ENCODE results near the gene RBM18.
A peak's percentile ranks its signal among the peaks of the same experiment; 100 is the strongest.

Gene RBM18

DNA sequence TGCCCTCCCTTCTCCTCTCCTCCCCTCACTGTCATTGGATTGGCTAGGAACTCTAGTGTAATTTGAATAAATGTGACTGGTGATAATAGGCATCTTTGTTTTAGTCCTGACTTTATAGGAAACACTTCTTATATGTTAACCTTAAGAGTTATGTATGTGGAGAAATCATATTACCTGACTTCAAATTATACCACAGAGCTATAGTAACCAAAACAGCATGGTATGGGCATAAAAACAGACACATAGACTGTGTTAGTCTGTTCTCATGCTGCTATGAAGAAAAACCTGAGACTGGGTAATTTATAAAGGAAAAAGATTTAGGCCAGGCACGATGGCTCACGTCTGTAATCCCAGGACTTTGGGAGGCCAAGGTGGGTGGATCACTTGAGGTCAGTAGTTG, 9.4 kb upstream of the RBM18 start:
- peaks cover 18% of the 10 kb centered on the region for H3K4me1 Mint-ChIP-seq (ENCODE audit: low read depth)
- no peak overlapping the region for H3K4me3 Mint-ChIP-seq
- H3K27me3 Mint-ChIP-seq: no peaks in the 10 kb centered on the region
- H3K27ac Mint-ChIP-seq: no peak overlapping the region
- peaks cover 83% of the 10 kb centered on the region for H3K36me3 Mint-ChIP-seq (ENCODE audit: low read depth)
- H3K9me3 Mint-ChIP-seq: no peaks in the 10 kb centered on the region

DNA sequence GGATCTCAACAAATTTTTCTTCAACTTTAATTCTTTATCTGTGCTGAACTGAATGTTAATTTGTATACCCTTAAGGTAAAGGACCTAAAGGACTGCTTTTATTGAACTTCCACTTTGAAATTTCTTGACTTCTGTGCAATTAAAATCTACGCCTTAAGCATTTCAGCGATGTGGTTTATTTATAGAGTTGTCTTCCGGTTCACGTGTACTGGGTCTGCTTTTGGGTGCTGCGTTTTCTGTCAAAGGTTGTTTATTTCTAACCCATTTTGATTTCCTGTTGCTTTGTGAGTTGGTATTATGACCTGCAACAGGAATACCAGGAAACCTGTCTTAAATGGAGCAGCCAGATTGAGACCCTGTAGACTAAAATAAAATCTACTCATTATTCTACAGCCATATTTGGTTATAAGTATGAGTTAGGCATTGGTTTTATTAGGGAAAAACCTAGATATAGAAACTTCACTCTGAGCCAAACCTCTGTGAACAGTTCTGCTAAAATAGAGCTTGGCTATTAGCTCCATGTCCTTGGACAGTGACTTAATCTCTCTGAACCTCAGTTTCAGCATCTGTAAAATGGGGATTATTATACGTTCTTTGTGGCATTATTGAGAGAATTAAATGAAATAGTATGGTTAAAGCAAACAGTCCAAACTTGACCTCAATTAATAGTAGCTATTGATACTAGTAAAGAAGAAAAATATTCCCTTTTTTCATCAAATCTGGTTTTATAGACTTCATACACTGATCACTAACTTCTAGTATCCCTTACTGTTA, 3.6 kb upstream of the RBM18 start:
- Mint-ChIP-seq H3K27ac (no peak overlapping the region), H3K4me3 (no peak overlapping the region), H3K4me1 (ENCODE audit: low read depth) (peaks cover 40% of the 10 kb centered on the region), H3K9me3 (no peaks in the 10 kb centered on the region), H3K36me3 (ENCODE audit: low read depth) (peaks cover 53% of the 10 kb centered on the region), H3K27me3 (no peaks in the 10 kb centered on the region)

DNA sequence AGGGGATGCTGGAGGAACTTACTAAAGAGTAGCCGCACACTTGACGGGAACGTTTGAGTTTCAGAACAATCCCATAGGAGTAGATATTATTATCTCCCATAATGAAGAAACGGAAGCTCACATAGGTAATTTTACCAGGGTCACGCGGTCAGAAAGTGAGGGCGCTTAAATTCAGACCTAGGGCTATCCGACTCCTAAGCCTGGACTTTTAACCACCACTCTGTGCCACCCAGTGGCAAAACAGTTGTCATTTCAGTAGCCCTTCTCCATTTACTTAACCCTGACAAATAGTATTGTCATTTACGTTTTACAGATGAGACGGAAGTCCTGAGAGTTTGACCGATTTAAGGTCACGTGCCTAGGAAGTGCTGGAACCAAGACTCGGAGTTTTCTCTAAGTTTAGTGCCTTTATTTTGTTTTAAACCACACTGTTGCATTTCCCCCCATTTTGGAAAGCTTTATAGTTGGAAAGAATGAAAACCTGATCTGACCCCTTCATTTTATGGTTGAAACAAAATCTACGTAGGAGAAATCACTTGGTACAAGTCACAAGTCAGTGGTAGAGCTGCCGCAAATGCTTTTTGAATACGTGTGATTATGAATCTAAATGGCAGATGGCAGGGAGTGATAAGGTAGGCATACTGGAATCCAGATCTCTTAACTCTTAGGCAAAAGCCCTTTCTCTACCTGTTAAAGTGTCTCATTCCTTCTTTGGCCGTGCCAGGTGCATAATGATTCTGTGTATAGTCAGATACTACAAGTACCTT, 692 bp upstream of the RBM18 start:
- H3K27me3 Mint-ChIP-seq: no peaks in the 10 kb centered on the region
- peak overlapping the region; percentile 94 for H3K4me3 Mint-ChIP-seq
- no peaks in the 10 kb centered on the region for H3K9me3 Mint-ChIP-seq
- peaks cover 44% of the 10 kb centered on the region for H3K36me3 Mint-ChIP-seq (ENCODE audit: low read depth)
- peaks cover 49% of the 10 kb centered on the region for H3K4me1 Mint-ChIP-seq (ENCODE audit: low read depth)
- H3K27ac Mint-ChIP-seq: peak overlapping the region; percentile 99

DNA sequence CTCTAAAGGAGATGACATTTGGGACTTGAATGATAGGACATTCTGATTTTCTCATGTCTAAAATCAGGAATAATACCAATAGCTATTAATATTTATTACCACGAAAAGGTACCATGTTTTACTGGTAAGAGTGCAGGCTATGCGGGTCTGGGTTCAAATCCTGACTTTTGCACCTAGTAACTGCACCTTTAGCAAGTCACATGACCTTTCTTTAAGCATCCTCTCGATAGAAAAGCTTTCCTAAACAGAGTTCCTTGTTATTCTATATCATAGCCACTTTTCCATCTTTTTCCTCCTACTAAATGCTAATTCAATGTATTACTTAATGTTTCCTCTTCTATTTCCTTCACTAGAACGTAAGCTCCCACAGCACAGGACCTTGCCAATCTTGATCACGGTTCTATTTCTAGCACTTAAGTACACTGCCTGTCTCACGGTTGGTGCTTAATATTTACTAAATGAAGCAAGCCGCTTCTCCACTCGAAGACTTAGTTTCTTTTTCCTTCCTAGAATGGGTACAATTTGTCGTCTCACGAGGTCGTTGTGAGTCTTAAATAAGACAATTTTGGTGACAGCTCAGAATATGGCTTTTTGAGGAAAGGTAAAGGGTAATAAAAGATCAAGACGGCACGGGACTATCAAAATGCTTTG, 816 bp downstream of the RBM18 start:
- peaks cover 56% of the 10 kb centered on the region for H3K36me3 Mint-ChIP-seq (ENCODE audit: low read depth)
- H3K4me3 Mint-ChIP-seq: peak overlapping the region; percentile 94
- H3K27me3 Mint-ChIP-seq: no peaks in the 10 kb centered on the region
- no peaks in the 10 kb centered on the region for H3K9me3 Mint-ChIP-seq
- peaks cover 52% of the 10 kb centered on the region for H3K4me1 Mint-ChIP-seq (ENCODE audit: low read depth)
- H3K27ac Mint-ChIP-seq: peak overlapping the region; percentile 99

DNA sequence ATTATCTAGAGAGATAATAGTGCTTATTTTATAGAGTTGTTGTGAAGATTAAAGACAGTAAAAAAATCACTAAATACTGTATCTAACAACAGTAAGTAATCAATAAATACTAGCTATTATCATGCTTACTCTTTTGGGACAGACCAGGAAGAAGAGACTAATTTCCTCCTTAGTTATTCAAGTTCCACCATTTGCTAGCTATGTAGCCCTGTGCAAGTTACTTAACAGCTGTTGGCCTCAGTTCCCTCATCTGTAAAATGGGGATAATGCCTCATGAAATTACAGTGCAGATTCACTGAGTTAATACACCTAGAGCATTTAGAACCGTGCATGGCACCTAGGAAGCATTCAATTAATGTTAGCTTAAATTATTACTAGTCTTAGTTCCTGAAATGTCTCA, 2.6 kb downstream of the RBM18 start:
- peak overlapping the region; percentile 94 for H3K4me3 Mint-ChIP-seq

DNA sequence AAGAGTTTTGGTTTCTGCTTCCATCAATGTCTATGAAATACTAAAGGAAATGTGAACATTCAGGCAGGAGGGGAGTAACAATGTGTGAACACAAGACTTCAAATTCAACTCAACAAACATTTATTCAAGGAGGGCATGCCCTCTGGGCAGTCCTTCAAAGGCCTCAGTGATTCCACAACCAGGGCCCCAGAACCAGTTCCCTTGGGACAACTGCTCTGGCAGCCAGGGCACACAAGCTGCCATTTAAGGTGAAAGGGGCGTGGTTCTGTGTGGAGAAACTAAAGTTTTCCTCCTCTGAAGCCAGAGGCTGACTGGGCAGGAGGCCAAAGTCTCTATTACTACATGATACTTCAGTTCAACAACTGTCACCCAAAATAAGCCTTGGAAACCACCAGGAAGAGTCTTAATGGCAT, 3.2 kb downstream of the RBM18 start:
- Mint-ChIP-seq H3K4me3 (peak overlapping the region; percentile 21), H3K36me3 (ENCODE audit: low read depth) (peaks cover 54% of the 10 kb centered on the region), H3K27ac (no peak overlapping the region), H3K27me3 (no peaks in the 10 kb centered on the region), H3K9me3 (no peaks in the 10 kb centered on the region), H3K4me1 (ENCODE audit: low read depth) (peaks cover 41% of the 10 kb centered on the region)

More for the DNA sequence above, 2.6 kb downstream of the RBM18 start:
- peaks cover 42% of the 10 kb centered on the region for H3K4me1 Mint-ChIP-seq (ENCODE audit: low read depth)
- no peaks in the 10 kb centered on the region for H3K27me3 Mint-ChIP-seq
- H3K9me3 Mint-ChIP-seq: no peaks in the 10 kb centered on the region
- no peak overlapping the region for H3K27ac Mint-ChIP-seq
- H3K36me3 Mint-ChIP-seq (ENCODE audit: low read depth): peaks cover 55% of the 10 kb centered on the region

DNA sequence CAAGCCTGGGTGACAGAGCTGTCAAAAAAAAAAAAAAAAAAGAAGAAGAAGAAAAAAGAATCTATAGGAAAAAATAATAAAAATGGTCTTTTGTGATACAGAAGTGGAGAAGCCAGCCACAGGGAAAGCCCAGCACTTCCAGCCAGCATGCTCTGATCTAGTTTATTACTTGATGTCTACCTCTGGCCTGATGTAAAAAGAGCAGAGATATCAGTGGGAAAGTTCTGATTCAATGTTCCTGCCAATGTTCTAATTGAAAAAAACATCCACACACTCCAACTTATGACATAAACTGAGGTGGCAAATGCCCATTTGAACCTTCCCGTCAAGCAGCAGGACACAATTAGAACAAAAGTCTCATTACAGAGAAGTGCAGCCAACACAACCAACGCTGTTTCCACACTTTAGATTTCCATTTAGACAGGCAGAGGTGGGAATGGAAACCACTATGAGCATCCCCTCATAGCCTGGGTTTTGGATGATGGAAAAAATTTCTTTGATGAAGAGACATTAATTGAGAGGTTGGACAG, 5.7 kb downstream of the RBM18 start:
- H3K27ac Mint-ChIP-seq: no peak overlapping the region
- H3K36me3 Mint-ChIP-seq (ENCODE audit: low read depth): peaks cover 52% of the 10 kb centered on the region
- peaks cover 27% of the 10 kb centered on the region for H3K4me1 Mint-ChIP-seq (ENCODE audit: low read depth)
- H3K4me3 Mint-ChIP-seq: no peak overlapping the region
- no peaks in the 10 kb centered on the region for H3K27me3 Mint-ChIP-seq
- no peaks in the 10 kb centered on the region for H3K9me3 Mint-ChIP-seq

DNA sequence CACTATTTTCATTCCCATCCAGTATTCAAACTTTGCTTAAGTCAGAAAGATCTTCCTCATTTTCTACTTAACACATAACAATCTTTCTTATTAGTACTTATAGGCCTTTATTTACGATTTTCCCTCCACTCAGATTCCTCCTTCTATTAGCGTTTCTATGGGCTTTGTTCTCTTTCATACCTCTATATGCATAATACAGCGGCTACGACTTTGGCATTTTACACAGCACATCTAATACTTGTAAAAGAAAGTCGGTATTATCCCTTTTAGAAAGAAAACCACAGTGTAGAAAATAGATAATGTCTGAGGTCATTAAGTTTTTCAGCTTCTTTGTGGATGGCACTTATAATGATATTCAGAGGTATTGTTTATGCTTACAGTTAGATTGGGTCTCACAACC, 8.4 kb downstream of the RBM18 start:
- H3K4me1 Mint-ChIP-seq (ENCODE audit: low read depth): peaks cover 3% of the 10 kb centered on the region
- no peaks in the 10 kb centered on the region for H3K9me3 Mint-ChIP-seq
- peak overlapping the region; percentile 3 for H3K27ac Mint-ChIP-seq
- no peaks in the 10 kb centered on the region for H3K27me3 Mint-ChIP-seq
- no peak overlapping the region for H3K4me3 Mint-ChIP-seq
- peaks cover 61% of the 10 kb centered on the region for H3K36me3 Mint-ChIP-seq (ENCODE audit: low read depth)

DNA sequence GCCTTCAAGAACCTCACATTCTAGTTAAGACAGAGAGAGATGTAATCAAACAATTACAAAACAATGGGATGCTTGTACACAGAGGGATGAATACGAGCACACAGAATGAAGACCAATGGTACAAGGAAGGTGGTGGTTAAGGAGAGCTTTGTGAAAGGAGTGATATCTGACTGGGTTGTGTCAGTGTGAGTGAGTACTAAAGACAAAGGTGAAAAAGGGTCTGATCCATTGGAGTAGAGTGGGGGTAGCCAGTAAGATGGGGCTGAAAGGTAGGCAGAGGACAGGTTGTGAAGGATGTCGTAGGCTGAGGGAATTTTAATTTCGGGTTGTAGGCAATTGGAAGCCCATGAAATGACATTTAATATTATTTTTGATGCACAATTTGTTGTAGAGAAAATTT, 9.9 kb downstream of the RBM18 start:
- Mint-ChIP-seq H3K4me1 (ENCODE audit: low read depth) (peaks cover 3% of the 10 kb centered on the region), H3K27me3 (no peaks in the 10 kb centered on the region), H3K36me3 (ENCODE audit: low read depth) (peaks cover 61% of the 10 kb centered on the region)

DNA sequence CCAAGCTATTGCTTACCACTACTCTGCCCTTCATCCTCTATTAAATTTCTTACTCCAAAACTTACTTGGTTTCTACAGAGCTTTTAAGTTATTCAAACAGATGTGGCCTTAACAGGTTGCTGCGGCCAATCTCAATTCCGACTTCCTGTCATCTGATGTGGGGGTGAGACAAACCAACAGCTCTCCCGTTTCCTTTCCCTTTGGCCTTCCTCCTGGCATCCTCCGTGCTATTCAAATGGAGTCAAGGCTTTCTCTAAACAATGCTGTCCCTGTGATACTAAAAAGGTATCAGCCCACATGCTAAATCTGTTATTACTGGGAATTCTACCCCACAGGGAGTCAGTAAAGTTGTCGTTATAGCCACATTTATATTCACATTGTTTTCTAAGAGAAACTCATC, 11.8 kb downstream of the RBM18 start:
- H3K4me1 Mint-ChIP-seq (ENCODE audit: low read depth): no peaks in the 10 kb centered on the region
- H3K27ac Mint-ChIP-seq: no peak overlapping the region
- H3K9me3 Mint-ChIP-seq: no peaks in the 10 kb centered on the region
- peaks cover 58% of the 10 kb centered on the region for H3K36me3 Mint-ChIP-seq (ENCODE audit: low read depth)
- no peaks in the 10 kb centered on the region for H3K27me3 Mint-ChIP-seq
- H3K4me3 Mint-ChIP-seq: no peak overlapping the region

More for the DNA sequence above, 9.9 kb downstream of the RBM18 start:
- no peaks in the 10 kb centered on the region for H3K9me3 Mint-ChIP-seq
- no peak overlapping the region for H3K4me3 Mint-ChIP-seq
- H3K27ac Mint-ChIP-seq: no peak overlapping the region

DNA sequence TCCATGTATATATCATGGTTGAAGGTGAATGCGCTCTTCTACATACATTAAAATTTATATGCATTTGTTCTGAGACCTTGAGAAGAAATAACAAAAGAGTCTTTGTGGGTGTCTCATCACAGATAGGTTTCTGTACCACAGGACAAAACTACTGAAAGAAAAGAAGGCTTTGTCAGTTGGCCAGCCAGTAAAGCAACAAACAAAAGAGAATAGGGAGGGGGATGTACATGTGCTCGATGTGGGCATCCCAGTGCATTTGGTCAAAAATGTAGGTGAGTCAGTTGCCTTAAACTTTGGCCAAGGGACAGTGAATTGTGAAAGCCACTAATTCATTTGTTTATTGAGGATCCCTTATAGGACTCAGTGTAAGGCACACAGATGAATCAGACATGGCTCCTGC, 13.3 kb downstream of the RBM18 start:
- H3K27ac Mint-ChIP-seq: no peak overlapping the region
- H3K36me3 Mint-ChIP-seq (ENCODE audit: low read depth): peaks cover 66% of the 10 kb centered on the region
- no peaks in the 10 kb centered on the region for H3K9me3 Mint-ChIP-seq

DNA sequence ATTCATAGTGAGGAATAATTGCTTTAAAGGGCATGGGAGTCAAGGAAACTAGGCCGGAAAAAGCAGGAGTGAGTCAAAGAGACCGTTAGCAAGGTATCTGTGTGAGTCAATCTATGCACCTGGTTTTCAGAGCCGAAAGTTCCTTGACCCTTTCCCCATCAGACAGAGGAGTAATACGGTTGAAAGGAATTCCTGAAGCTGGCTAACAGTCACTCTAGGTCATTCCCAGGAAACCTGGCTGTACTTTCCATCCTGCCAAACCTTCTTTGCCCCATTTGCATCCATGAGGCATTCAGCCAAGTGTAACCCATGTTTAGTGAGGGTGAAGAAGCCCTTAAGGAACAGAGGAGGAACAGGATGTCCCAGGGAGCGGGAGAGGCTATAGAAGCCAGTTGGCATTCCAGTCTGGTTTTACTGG, 16.2 kb downstream of the RBM18 start:
- H3K9me3 Mint-ChIP-seq: no peaks in the 10 kb centered on the region
- no peaks in the 10 kb centered on the region for H3K27me3 Mint-ChIP-seq
- H3K4me1 Mint-ChIP-seq (ENCODE audit: low read depth): no peaks in the 10 kb centered on the region
- peaks cover 81% of the 10 kb centered on the region for H3K36me3 Mint-ChIP-seq (ENCODE audit: low read depth)
- H3K4me3 Mint-ChIP-seq: no peak overlapping the region
- no peak overlapping the region for H3K27ac Mint-ChIP-seq

More for the DNA sequence above, 13.3 kb downstream of the RBM18 start:
- H3K4me3 Mint-ChIP-seq: no peak overlapping the region
- no peaks in the 10 kb centered on the region for H3K27me3 Mint-ChIP-seq
- no peaks in the 10 kb centered on the region for H3K4me1 Mint-ChIP-seq (ENCODE audit: low read depth)

DNA sequence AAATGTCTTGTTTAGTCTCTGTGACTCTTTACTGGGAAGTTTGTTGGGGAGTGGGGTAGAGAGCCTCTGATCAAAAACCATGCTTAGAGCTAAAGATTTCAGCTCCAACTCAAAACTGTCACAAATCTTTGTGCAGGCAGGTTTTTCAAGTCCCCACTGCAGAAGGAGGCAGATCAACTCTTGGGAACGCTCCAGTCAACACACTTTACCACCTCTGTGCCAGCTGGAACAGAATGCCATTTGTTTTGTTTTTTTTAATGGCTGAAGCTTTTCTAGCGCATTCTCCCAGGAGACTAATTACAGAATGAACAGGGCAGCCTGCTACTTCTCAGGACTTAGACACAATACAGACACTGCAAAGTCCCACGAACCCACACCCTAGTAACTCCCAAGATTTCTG, 18.0 kb downstream of the RBM18 start:
- H3K9me3 Mint-ChIP-seq: no peaks in the 10 kb centered on the region
- H3K36me3 Mint-ChIP-seq (ENCODE audit: low read depth): peaks cover 78% of the 10 kb centered on the region
- H3K4me1 Mint-ChIP-seq (ENCODE audit: low read depth): no peaks in the 10 kb centered on the region
- no peak overlapping the region for H3K4me3 Mint-ChIP-seq
- no peaks in the 10 kb centered on the region for H3K27me3 Mint-ChIP-seq
- H3K27ac Mint-ChIP-seq: no peak overlapping the region

DNA sequence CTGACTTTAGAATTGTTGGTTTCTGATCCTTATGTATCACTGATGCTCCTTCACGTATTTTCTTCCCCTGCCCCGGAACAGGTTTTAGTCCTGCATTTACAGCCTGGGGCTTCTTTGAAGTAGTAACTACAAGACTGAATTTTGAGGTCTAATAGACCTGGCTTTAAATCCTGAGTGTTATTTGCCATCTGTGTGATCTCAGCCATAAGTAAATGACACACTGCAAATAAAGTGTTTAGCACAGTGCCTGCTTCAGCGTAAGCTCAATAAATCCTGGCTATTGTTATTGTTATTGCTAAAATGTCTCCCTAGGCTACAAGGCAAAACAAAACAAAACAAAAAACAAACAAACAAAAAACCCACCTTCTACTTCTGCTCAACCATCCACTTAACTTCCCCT, 20.3 kb downstream of the RBM18 start:
- Mint-ChIP-seq H3K27me3 (no peaks in the 10 kb centered on the region), H3K4me1 (ENCODE audit: low read depth) (no peaks in the 10 kb centered on the region), H3K27ac (no peak overlapping the region), H3K36me3 (ENCODE audit: low read depth) (peaks cover 76% of the 10 kb centered on the region), H3K4me3 (no peak overlapping the region), H3K9me3 (no peaks in the 10 kb centered on the region)

DNA sequence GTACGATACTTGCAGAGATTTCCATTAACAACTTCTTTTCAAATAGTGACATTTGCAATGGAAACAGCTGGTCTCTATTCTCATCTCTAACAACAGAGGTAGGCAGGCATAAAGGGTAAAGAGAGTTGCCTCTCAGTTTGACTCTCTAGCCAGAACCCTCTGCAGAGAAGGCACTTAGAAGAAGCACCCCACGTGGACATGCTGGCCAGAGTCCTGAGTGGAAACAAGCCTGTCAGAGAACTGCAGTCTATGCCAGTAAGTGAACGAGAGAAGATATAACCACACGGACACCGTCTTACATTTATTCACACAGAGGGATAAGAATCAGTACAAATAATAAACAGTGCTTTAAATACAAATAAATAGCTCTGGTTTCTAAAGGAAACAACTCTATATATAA, 24.9 kb downstream of the RBM18 start:
- H3K4me3 Mint-ChIP-seq: no peak overlapping the region
- H3K27me3 Mint-ChIP-seq: no peaks in the 10 kb centered on the region
- H3K36me3 Mint-ChIP-seq (ENCODE audit: low read depth): peaks cover 46% of the 10 kb centered on the region
- H3K4me1 Mint-ChIP-seq (ENCODE audit: low read depth): no peaks in the 10 kb centered on the region
- H3K27ac Mint-ChIP-seq: no peak overlapping the region
- no peaks in the 10 kb centered on the region for H3K9me3 Mint-ChIP-seq

Data from stimulated activated naive CD8-positive, alpha-beta T cell treated with anti-CD3 and anti-CD28 coated beads, Interleukin-15, Interleukin-2, amounts not matched to agents 100 ng/mL and 50 ng/mL, for 24 hours (primary cell).